ENCODE results near the gene TSGA10IP. TPM values are rescaled to one million over a fixed set of nuclear protein-coding genes. Genes with fewer than 3 reads are reported as not detected.

TSGA10IP gene
- total RNA-seq, 4 donors from 2014 or later = not detected

DNA sequence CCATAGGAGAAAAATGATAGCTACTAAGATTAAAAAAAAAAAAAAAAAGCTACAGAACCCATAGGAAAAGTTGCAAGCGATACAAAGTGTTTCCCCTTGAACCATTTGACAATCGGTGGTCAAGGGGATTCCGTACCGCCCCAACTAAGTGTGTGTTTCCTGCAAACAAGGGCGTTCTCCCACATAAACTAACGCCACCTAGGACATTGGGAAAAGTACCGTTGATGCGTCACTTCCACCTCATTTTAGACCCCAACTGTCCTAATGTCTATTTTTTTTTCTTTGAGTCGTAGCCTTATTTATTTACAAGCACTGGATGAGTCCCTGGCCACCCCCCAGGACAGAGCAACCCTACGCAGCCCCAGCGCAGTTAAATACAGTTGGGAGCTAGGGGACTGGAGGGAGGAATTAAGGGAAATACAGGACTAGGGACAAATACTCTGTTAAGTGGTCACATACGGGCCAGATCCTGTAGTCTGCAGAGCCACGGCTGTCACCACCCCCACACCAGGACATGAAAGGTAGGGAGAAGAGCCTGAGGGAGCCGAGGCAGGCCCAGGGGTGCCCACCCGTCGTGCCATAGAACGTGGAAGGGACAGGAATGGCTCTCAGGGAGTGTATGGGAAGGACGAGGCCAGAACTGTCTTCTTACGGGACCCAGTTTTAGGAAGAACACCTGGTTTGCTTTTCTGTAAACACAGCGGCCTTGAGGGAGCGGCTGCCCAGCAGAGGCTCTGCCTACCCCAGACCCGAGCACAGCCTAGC, 37.7 kb downstream of the TSGA10IP start:
- Histone ChIP-seq H3K9me3 (no peaks in the 10 kb centered on the region), H3K4me3 (no peak overlapping the region), H3K4me1 (no peaks in the 10 kb centered on the region), H3K27me3 (no peaks in the 10 kb centered on the region), H3K36me3 (peaks cover 15% of the 10 kb centered on the region), H3K27ac (no peak overlapping the region)
- DNase-seq (ENCODE audit: low spot score in 2 of 2) = no peak
- 85% methylated on average over 20 of the region's 22 CpGs for WGBS
- TF ChIP-seq POLR2AphosphoS5 (IDR thresholded peaks at IDR 0.05) = no peak
- TF ChIP-seq, protein P1, sequence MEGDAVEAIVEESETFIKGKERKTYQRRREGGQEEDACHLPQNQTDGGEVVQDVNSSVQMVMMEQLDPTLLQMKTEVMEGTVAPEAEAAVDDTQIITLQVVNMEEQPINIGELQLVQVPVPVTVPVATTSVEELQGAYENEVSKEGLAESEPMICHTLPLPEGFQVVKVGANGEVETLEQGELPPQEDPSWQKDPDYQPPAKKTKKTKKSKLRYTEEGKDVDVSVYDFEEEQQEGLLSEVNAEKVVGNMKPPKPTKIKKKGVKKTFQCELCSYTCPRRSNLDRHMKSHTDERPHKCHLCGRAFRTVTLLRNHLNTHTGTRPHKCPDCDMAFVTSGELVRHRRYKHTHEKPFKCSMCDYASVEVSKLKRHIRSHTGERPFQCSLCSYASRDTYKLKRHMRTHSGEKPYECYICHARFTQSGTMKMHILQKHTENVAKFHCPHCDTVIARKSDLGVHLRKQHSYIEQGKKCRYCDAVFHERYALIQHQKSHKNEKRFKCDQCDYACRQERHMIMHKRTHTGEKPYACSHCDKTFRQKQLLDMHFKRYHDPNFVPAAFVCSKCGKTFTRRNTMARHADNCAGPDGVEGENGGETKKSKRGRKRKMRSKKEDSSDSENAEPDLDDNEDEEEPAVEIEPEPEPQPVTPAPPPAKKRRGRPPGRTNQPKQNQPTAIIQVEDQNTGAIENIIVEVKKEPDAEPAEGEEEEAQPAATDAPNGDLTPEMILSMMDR (IDR thresholded peaks at IDR 0.05) = no peak
- no peak for TF ChIP-seq EP300 (IDR thresholded peaks at IDR 0.05)
- no peak for TF ChIP-seq POLR2A (IDR thresholded peaks at IDR 0.05)

DNA sequence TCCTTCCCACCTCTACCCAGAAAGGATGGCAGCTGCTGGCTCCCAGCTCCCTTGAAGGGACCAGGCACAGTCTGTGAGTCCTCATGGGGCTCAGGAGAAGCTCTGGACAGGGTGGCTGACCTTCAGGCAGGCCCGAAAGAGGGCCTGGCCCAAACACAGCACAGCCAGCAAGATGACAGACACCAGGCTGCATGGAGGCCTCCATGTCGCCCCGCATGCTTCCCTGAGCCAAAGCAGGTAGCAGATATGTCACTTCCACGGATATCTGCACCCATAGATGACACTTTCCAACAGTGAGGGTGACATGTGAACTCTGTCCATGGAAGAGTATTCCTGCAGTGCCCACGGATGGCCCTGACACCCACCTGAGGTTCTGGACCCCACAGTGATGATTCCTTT, 38.3 kb downstream of the TSGA10IP start:
- peaks cover 10% of the 10 kb centered on the region for H3K36me3 ChIP-seq
- H3K9me3 ChIP-seq = no peaks in the 10 kb centered on the region
- 80% methylated on average over 2 of the region's 5 CpGs for WGBS
- no peaks in the 10 kb centered on the region for H3K4me1 ChIP-seq
- no peak overlapping the region for H3K27ac ChIP-seq
- H3K27me3 ChIP-seq = no peaks in the 10 kb centered on the region
- TF ChIP-seq POLR2A (IDR thresholded peaks at IDR 0.05) (no peak), EP300 (IDR thresholded peaks at IDR 0.05) (no peak), POLR2AphosphoS5 (IDR thresholded peaks at IDR 0.05) (no peak)
- TF ChIP-seq, protein P1 (IDR thresholded peaks at IDR 0.05) = no peak
- DNase-seq (ENCODE audit: low spot score in 2 of 2) = no peak
- no peak overlapping the region for H3K4me3 ChIP-seq

DNA sequence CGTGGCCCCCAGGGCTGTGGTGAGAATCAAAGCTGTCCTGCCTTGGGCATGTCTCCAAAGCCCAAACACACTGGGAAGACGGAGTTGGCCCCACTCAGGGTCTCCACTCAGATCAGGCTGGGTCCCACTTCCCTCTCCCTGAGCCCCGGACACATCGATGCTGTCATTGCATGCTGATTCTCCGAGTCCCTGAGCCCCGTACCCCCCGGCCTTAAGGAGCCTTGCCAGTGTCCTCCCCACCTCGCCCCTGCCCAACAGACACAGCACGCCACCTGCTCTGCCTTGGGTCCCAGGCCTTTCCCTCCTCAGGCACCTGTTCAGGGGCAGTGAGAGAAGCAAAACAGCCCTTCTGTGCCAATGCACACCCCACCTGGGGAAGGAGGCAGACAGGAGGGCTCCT, 42.1 kb downstream of the TSGA10IP start:
- no peak overlapping the region for H3K4me3 ChIP-seq
- no peaks in the 10 kb centered on the region for H3K9me3 ChIP-seq
- H3K27me3 ChIP-seq = no peaks in the 10 kb centered on the region
- H3K27ac ChIP-seq = no peak overlapping the region
- DNase-seq (ENCODE audit: low spot score in 2 of 2) = no peak
- no peaks in the 10 kb centered on the region for H3K4me1 ChIP-seq
- H3K36me3 ChIP-seq = peaks cover 10% of the 10 kb centered on the region
- 79% methylated on average over 9 of the region's 9 CpGs for WGBS
- TF ChIP-seq POLR2A (IDR thresholded peaks at IDR 0.05) (no peak), EP300 (IDR thresholded peaks at IDR 0.05) (no peak), POLR2AphosphoS5 (IDR thresholded peaks at IDR 0.05) (no peak)
- TF ChIP-seq, protein P1 (IDR thresholded peaks at IDR 0.05) = no peak

DNA sequence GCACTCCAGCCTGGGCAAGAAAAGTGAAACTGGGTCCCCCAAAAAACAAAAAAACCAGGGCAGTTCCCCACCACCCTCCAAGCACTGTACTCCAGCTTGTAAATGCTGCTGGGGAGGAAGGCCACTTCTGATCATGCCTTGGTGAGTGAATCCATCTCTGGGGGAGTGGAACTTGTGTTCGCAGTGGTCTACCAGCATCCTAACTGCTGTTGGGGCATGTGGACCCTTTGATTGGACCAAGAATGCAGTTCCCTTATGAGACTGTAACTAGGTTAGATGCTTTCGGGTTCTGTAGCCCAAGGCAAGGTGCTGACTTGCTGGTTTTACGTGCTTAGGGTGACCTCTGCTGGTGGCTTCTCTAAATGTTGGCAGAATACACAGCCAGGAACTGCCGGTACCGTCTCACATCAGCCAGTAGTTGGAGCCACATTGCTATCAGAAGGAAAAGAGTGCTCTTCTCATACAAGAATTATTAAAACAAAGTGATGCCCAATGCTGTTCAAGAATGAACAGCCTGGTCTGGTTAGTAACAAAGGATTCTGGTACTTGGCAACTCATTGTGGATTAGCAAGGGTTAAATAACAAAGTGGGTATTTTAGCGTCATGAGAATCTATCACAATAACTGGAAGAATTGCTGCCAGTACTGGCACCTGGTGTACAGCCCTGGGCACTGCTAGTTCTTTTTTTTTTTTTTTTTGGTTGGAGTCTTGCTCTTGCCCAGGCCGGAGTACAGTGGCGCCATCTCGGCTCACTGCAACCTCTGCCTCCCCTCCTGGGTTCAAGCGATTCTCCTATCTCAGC, 43.7 kb downstream of the TSGA10IP start:
- Histone ChIP-seq H3K4me3 (no peak overlapping the region), H3K27ac (no peak overlapping the region), H3K9me3 (no peaks in the 10 kb centered on the region), H3K4me1 (no peaks in the 10 kb centered on the region), H3K27me3 (no peaks in the 10 kb centered on the region), H3K36me3 (peaks cover 10% of the 10 kb centered on the region)
- DNase-seq (ENCODE audit: low spot score in 2 of 2) = peak; percentile 92 to 93
- TF ChIP-seq POLR2AphosphoS5 (IDR thresholded peaks at IDR 0.05) (peak in 2 of 3 donors; percentile 37 to 45), EP300 (IDR thresholded peaks at IDR 0.05) (no peak), POLR2A (IDR thresholded peaks at IDR 0.05) (no peak)
- TF ChIP-seq, protein P1 (IDR thresholded peaks at IDR 0.05) = peak; percentile 86 to 95
- 22% methylated on average over 9 of the region's 10 CpGs for WGBS

DNA sequence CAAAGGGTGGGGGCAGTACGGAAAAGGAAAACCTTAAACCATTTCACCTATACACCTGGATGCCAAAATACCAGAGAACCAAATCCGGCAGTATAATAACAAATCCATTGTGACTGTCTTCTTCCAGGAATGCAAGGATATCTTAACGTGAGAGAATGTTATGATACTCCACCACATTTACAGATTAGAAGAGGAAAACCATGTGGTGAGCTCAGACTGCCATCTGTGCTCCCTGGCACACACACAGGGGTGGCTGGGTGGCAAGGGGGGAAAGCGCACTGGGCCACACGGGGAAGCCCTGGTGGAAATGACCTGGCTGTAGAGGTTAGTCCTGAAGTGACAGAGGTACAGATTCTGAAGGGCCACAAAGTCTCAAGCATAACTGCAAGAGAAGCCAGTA, 46.8 kb downstream of the TSGA10IP start:
- 81% methylated on average over 5 of the region's 5 CpGs for WGBS
- no peak for DNase-seq (ENCODE audit: low spot score in 2 of 2)
- H3K27me3 ChIP-seq = no peaks in the 10 kb centered on the region
- no peak overlapping the region for H3K27ac ChIP-seq
- H3K9me3 ChIP-seq = no peaks in the 10 kb centered on the region
- no peak for TF ChIP-seq POLR2A (IDR thresholded peaks at IDR 0.05)
- TF ChIP-seq POLR2AphosphoS5 (IDR thresholded peaks at IDR 0.05) = no peak
- TF ChIP-seq EP300 (IDR thresholded peaks at IDR 0.05) = no peak
- TF ChIP-seq, protein P1 (IDR thresholded peaks at IDR 0.05) = no peak
- H3K4me3 ChIP-seq = no peak overlapping the region
- H3K36me3 ChIP-seq = peaks cover 17% of the 10 kb centered on the region
- H3K4me1 ChIP-seq = no peaks in the 10 kb centered on the region
